ENCODE data around the gene ARRB1.
A peak's percentile ranks its signal among the peaks of the same experiment; 100 is the strongest.
"Not testable (repeated sequence)": the region's sequence is repeated elsewhere in the genome, so short reads cannot be mapped to it uniquely, and the experiment has no call there.

ARRB1 gene

DNA sequence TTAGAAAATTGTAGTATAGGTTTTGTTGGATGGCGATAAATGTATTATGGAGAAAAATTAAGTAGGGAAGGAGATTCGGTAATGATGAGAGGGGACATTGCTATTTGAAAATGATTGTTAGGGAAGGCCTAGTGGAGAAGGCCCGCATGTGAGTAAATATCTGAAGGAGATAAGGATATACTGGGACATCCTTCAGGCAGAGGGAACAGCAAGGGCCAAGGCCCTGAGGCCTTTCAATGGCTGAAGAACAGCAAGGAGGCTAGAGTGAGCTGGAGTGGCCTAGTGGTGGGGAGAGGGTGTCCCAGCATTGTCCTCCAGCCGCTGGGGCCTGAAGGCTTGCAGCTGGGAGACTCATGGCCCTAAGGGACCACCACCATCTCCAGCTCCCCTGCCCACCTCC, 23.2 kb upstream of the ARRB1 start:
- no peak for DNase-seq (ENCODE audit: low spot score)
- no peaks in the 10 kb centered on the region for H3K27me3 ChIP-seq (ENCODE audit: insufficient read depth, poor library complexity, severe bottlenecking)
- TF ChIP-seq CTCF (IDR thresholded peaks at IDR 0.05; ENCODE audit: poor library complexity, severe bottlenecking) = no peak
- H3K4me1 ChIP-seq (ENCODE audit: insufficient read depth, poor library complexity, severe bottlenecking) = peaks cover 7% of the 10 kb centered on the region
- ATAC-seq (ENCODE audit: low read depth) = no peak
- H3K36me3 ChIP-seq (ENCODE audit: low read depth) = no peaks in the 10 kb centered on the region
- no peak overlapping the region for H3K27ac ChIP-seq (ENCODE audit: poor library complexity, severe bottlenecking)
- H3K4me3 ChIP-seq (ENCODE audit: severe bottlenecking) = no peak overlapping the region
- no peaks in the 10 kb centered on the region for H3K9me3 ChIP-seq (ENCODE audit: severe bottlenecking)

- H3K27me3 ChIP-seq (ENCODE audit: insufficient read depth, poor library complexity, severe bottlenecking) = no peaks in the 10 kb centered on the region
- H3K4me3 ChIP-seq (ENCODE audit: severe bottlenecking) = no peak overlapping the region
- no peak for TF ChIP-seq CTCF (IDR thresholded peaks at IDR 0.05; ENCODE audit: poor library complexity, severe bottlenecking)
- DNase-seq (ENCODE audit: low spot score) = no peak
- ATAC-seq (ENCODE audit: low read depth) = no peak
- H3K4me1 ChIP-seq (ENCODE audit: insufficient read depth, poor library complexity, severe bottlenecking) = peaks cover 7% of the 10 kb centered on the region
- no peak overlapping the region for H3K27ac ChIP-seq (ENCODE audit: poor library complexity, severe bottlenecking)
- H3K36me3 ChIP-seq (ENCODE audit: low read depth) = no peaks in the 10 kb centered on the region
- H3K9me3 ChIP-seq (ENCODE audit: severe bottlenecking) = no peaks in the 10 kb centered on the region
Observed at GRCh38 chr11:75373201-75373600, 21.7 kb upstream of the ARRB1 start.

GRCh38 chr11:75371949-75372876, 20.8 kb upstream of the ARRB1 start:
- Histone ChIP-seq H3K36me3 (ENCODE audit: low read depth) (no peaks in the 10 kb centered on the region), H3K9me3 (ENCODE audit: severe bottlenecking) (no peaks in the 10 kb centered on the region), H3K4me3 (ENCODE audit: severe bottlenecking) (no peak overlapping the region), H3K27ac (ENCODE audit: poor library complexity, severe bottlenecking) (no peak overlapping the region), H3K4me1 (ENCODE audit: insufficient read depth, poor library complexity, severe bottlenecking) (peaks cover 7% of the 10 kb centered on the region), H3K27me3 (ENCODE audit: insufficient read depth, poor library complexity, severe bottlenecking) (no peaks in the 10 kb centered on the region)
- DNase-seq (ENCODE audit: low spot score) (no peak), ATAC-seq (ENCODE audit: low read depth) (peak; percentile 98)
- no peak for TF ChIP-seq CTCF (IDR thresholded peaks at IDR 0.05; ENCODE audit: poor library complexity, severe bottlenecking)

DNA sequence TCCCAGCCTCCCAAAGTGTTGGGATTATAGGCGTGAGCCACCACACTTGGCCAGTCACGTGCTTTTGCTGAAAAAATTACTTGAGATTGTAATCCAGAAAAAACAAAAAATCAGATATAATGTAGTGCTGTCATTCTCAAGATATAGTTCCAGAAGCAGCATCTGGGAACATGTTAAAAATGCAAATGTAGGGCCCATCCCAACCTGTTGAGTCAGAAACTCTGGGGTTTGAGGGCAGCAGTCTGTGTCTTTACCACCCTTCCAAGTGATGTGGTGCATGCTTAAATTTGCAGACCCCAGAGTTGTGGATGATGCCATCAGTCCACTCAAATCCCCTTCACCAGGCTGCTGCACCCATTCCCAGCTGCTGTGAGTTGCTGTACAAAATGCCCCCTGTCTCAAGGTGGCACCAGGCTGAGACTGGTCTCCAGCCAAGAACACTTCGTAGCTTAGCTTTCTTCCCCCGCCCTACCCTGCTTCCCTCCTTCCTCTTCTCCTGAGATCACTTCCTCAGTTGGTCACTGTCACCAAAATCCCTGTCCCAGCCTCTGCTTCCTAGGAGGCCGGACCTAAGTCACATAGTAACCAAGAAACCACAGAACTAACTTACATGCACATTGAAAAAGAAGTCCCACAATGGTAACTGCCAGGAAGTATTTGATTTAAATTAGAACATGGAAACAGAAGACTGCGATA, 18.2 kb upstream of the ARRB1 start:
- peaks cover 7% of the 10 kb centered on the region for H3K4me1 ChIP-seq (ENCODE audit: insufficient read depth, poor library complexity, severe bottlenecking)
- ATAC-seq (ENCODE audit: low read depth) (no peak), DNase-seq (ENCODE audit: low spot score) (no peak)
- TF ChIP-seq CTCF (IDR thresholded peaks at IDR 0.05; ENCODE audit: poor library complexity, severe bottlenecking) = no peak
- H3K4me3 ChIP-seq (ENCODE audit: severe bottlenecking) = no peak overlapping the region
- no peaks in the 10 kb centered on the region for H3K9me3 ChIP-seq (ENCODE audit: severe bottlenecking)
- no peak overlapping the region for H3K27ac ChIP-seq (ENCODE audit: poor library complexity, severe bottlenecking)
- H3K36me3 ChIP-seq (ENCODE audit: low read depth) = no peaks in the 10 kb centered on the region
- no peaks in the 10 kb centered on the region for H3K27me3 ChIP-seq (ENCODE audit: insufficient read depth, poor library complexity, severe bottlenecking)

- H3K27ac ChIP-seq (ENCODE audit: poor library complexity, severe bottlenecking); H3K4me3 ChIP-seq (ENCODE audit: severe bottlenecking); H3K4me1 ChIP-seq (ENCODE audit: insufficient read depth, poor library complexity, severe bottlenecking); H3K27me3 ChIP-seq (ENCODE audit: insufficient read depth, poor library complexity, severe bottlenecking); ATAC-seq (ENCODE audit: low read depth); H3K36me3 ChIP-seq (ENCODE audit: low read depth); DNase-seq (ENCODE audit: low spot score); H3K9me3 ChIP-seq (ENCODE audit: severe bottlenecking): not testable (repeated sequence)
Observed at GRCh38 chr11:75366826-75367225, 15.4 kb upstream of the ARRB1 start.
